CD8-positive, alpha-beta memory T cell (primary cell): ENCODE data around the gene CYSRT1. TPM values are rescaled to one million over a fixed set of nuclear protein-coding genes. Genes with fewer than 3 reads are reported as not detected.

ENCODE experiments used
- CTCF ChIA-PET: fragments of 350-600 bp; sonication (Branson Sonifier 250); formaldehyde crosslinking; loops from one replicate; lab custom pipeline; 2021; ENCODE audit warnings: antibody characterized with exemption; lab: Charles Lee
- POLR2A ChIA-PET: fragments of 350-600 bp; sonication (Branson Sonifier 250); formaldehyde crosslinking; loops from one replicate; lab custom pipeline; 2021; ENCODE audit warnings: antibody characterized with exemption; lab: Charles Lee
- DNase-seq, 5 donors: peaks; one replicate each; pipeline versions ENCODE4 v3.0.0 to v3.0.0-alpha.2; 2020 to 2022; ENCODE audit warnings: mixed read lengths in 1 of 5
- H3K27ac ChIP-seq: one replicate; pipeline ENCODE4 v1.7.0; 2013; ENCODE audit warnings: low read depth, mild to moderate bottlenecking, low read length, moderate library complexity
- H3K27me3 ChIP-seq: 2 replicates; pipeline ENCODE4 v1.7.0; 2013; ENCODE audit warnings: low read length, mild to moderate bottlenecking; ENCODE audit not compliant: insufficient read depth, poor library complexity, severe bottlenecking
- H3K36me3 ChIP-seq: 2 replicates; pipeline ENCODE4 v1.7.0; 2013; ENCODE audit warnings: mild to moderate bottlenecking, low read length, moderate library complexity; ENCODE audit not compliant: insufficient read depth
- H3K4me1 ChIP-seq: 2 replicates; pipeline ENCODE4 v1.7.0; 2013; ENCODE audit warnings: mild to moderate bottlenecking, low read length, moderate library complexity; ENCODE audit not compliant: insufficient read depth
- H3K4me3 ChIP-seq: 2 replicates; pipeline ENCODE4 v1.7.0; 2013; ENCODE audit warnings: mild to moderate bottlenecking, low read length
- H3K9me3 ChIP-seq: 2 replicates; pipeline ENCODE4 v1.7.0; 2013; ENCODE audit warnings: mild to moderate bottlenecking, low read length
- H3K27ac Mint-ChIP-seq, 8 donors: one replicate each; pipeline ENCODE4 v1.8.0; 2020 to 2021; ENCODE audit warnings: mixed read lengths in 8 of 8, mild to moderate bottlenecking in 6 of 8, inconsistent platforms in 3 of 8, moderate library complexity in 3 of 8
- H3K27me3 Mint-ChIP-seq, 2 donors: one replicate each; pipeline ENCODE4 v1.8.0; 2020 to 2021; ENCODE audit warnings: mixed read lengths in 2 of 2, mild to moderate bottlenecking in 1 of 2, moderate library complexity in 1 of 2
- H3K36me3 Mint-ChIP-seq, 3 donors: one replicate each; pipeline ENCODE4 v1.8.0; 2020 to 2021; ENCODE audit warnings: mixed read lengths in 3 of 3, inconsistent platforms in 1 of 3, mild to moderate bottlenecking in 1 of 3
- H3K4me1 Mint-ChIP-seq, 3 donors: one replicate each; pipeline ENCODE4 v1.8.0; 2020 to 2021; ENCODE audit warnings: mixed read lengths in 3 of 3, inconsistent platforms in 1 of 3, mild to moderate bottlenecking in 1 of 3
- H3K4me3 Mint-ChIP-seq, 7 donors: one replicate each; pipeline ENCODE4 v1.8.0; 2020 to 2021; ENCODE audit warnings: mixed read lengths in 7 of 7, mild to moderate bottlenecking in 6 of 7, moderate library complexity in 4 of 7, inconsistent platforms in 2 of 7
- H3K9me3 Mint-ChIP-seq, 5 donors: one replicate each; pipeline ENCODE4 v1.8.0; 2020 to 2022; ENCODE audit warnings: mixed read lengths in 5 of 5, mild to moderate bottlenecking in 3 of 5, moderate library complexity in 2 of 5, inconsistent platforms in 1 of 5
- polyA plus RNA-seq: library from polyadenylated mRNA; unstranded; fragments of 300-500 nt; fragmentation: Illumina TruSeq; gene quantifications from one replicate; pipeline ENCODE4 v1.2.3, GENCODE V29; 2021
- total RNA-seq, 2 experiments: library from RNA; stranded (reverse); gene quantifications; one replicate each; pipeline ENCODE4 v1.2.3, GENCODE V29; 2021

The CYSRT1 gene
- total RNA-seq (under 1 TPM; 0.58 to 0.66 TPM), polyA plus RNA-seq (0.32 TPM)

GRCh38 chr9:137224830-137225694 is at the start of gene CYSRT1:
TSS of gene CYSRT1 (plus strand) at chr9:137225174. CDS start at chr9:137225622, 448 bp downstream.
- POLR2A ChIA-PET = interaction anchor here (2.9 kb wide), 1 partner anchor 96 kb away, joined by 13 read pairs; no protein-coding TSS in a partner anchor
- DNase-seq = no peak
- Histone ChIP-seq H3K9me3 (no peaks in the 10 kb centered on the region), H3K4me1 (peaks cover 13% of the 10 kb centered on the region), H3K36me3 (no peaks in the 10 kb centered on the region), H3K4me3 (peak within 1 kb of the TSS; percentile 88), H3K27me3 (no peaks in the 10 kb centered on the region), H3K27ac (peak within 1 kb of the TSS; percentile 74)
- CTCF ChIA-PET = interaction anchor here (1.1 to 4.6 kb wide), 6 partner anchors 10 to 129 kb away, joined by 3 to 30 read pairs (median 11); partner anchors contain the start of genes ANAPC2 and SSNA1
- H3K36me3 Mint-ChIP-seq = no peaks in the 10 kb centered on the region
- H3K27me3 Mint-ChIP-seq = peaks cover 2 to 4% of the 10 kb centered on the region in 2 donors
- peak within 1 kb of the TSS; percentile 51 to 91 (median 81) for H3K27ac Mint-ChIP-seq
- H3K4me3 Mint-ChIP-seq = peak within 1 kb of the TSS; percentile 71 to 85 (median 76)
- peaks cover 4 to 15% (median 5%) of the 10 kb centered on the region in 3 donors for H3K4me1 Mint-ChIP-seq
- no peaks in the 10 kb centered on the region for H3K9me3 Mint-ChIP-seq

GRCh38 chr9:137175345-137175961 is 49.5 kb upstream of the CYSRT1 start:
- H3K4me3 ChIP-seq = no peak overlapping the region
- H3K9me3 ChIP-seq = no peaks in the 10 kb centered on the region
- no peaks in the 10 kb centered on the region for H3K4me1 ChIP-seq
- H3K27ac Mint-ChIP-seq = no peak overlapping the region
- peaks cover 0 to 11% (median 0%) of the 10 kb centered on the region in 3 donors for H3K4me1 Mint-ChIP-seq
- H3K27me3 ChIP-seq = peaks cover 3% of the 10 kb centered on the region
- peaks cover 0 to 28% (median 0%) of the 10 kb centered on the region in 3 donors for H3K36me3 Mint-ChIP-seq
- H3K36me3 ChIP-seq = no peaks in the 10 kb centered on the region
- no peak overlapping the region for H3K27ac ChIP-seq
- no peak overlapping the region for H3K4me3 Mint-ChIP-seq
- no peaks in the 10 kb centered on the region for H3K9me3 Mint-ChIP-seq
- no peak for DNase-seq
- H3K27me3 Mint-ChIP-seq = peaks cover 2 to 3% of the 10 kb centered on the region in 2 donors
- ChIA-PET CTCF (interaction anchor here (0.8 to 1.4 kb wide), 3 partner anchors 26 to 129 kb away, joined by 3 read pairs; no protein-coding TSS in a partner anchor), POLR2A (no interaction called here)

- H3K4me1 Mint-ChIP-seq = peaks cover 0 to 11% (median 0%) of the 10 kb centered on the region in 3 donors
- H3K4me3 ChIP-seq = no peak overlapping the region
- H3K27ac Mint-ChIP-seq = peak overlapping the region in 2 of 8 donors; percentile 62 to 79
- H3K27me3 Mint-ChIP-seq = peaks cover 0 to 3% of the 10 kb centered on the region in 2 donors
- no peak overlapping the region for H3K4me3 Mint-ChIP-seq
- ChIA-PET CTCF (interaction anchor here (0.7 to 1.4 kb wide), 7 partner anchors 12 to 757 kb away, joined by 3 to 5 read pairs (median 3); partner anchors contain the start of genes ANAPC2, RNF224 and SSNA1), POLR2A (interaction anchor here (1.1 kb wide), 2 partner anchors 47 to 49 kb away, joined by 3 to 5 read pairs; no protein-coding TSS in a partner anchor)
- H3K4me1 ChIP-seq = no peaks in the 10 kb centered on the region
- DNase-seq = no peak
- H3K27ac ChIP-seq = no peak overlapping the region
- H3K9me3 Mint-ChIP-seq = no peaks in the 10 kb centered on the region
- no peaks in the 10 kb centered on the region for H3K27me3 ChIP-seq
- H3K36me3 ChIP-seq = no peaks in the 10 kb centered on the region
- peaks cover 0 to 37% (median 0%) of the 10 kb centered on the region in 3 donors for H3K36me3 Mint-ChIP-seq
- H3K9me3 ChIP-seq = no peaks in the 10 kb centered on the region
These were observed 48.4 kb upstream of the CYSRT1 start for GRCh38 chr9:137176302-137177182.

DNA sequence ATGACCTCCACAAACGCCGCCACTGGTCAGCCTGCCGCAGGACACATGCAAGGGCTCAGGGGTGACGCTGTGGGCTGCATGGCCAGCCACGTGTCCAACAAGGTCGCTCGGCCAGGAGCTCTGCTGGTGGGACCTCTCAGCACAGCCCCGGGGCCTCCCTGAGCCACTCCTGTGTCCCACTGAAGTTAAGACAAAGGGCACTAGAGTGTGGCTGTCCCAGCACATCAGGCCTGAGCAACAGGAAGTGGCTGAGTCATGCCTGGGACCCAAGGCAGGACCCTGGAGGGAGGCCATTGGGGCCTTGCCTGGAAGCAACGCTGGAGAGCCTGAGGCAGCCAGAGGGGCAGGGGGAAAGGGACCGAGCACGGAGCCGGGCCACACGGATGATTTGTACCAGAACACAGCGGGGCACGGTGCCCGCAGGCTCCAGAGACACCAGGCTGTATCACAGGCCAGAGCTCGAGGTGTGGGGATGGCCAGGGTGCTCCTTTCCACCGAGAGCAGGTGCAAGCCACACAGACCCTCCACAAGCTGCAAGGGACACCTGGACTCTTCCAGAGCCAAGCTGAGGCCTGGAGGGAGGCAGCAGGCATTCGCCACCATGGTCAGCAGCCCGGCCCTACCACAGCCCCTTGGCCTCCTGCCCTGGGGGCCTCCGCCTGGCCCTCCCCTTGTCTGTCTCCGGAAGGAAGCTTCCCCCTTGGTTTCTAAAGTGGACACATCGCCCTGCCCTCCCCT is 46.6 kb upstream of the CYSRT1 start:
- DNase-seq = no peak
- ChIA-PET CTCF (interaction anchor here (0.9 to 1.5 kb wide), 2 partner anchors 11 to 49 kb away, joined by 3 read pairs; partner anchors contain the start of gene RNF224), POLR2A (no interaction called here)
- H3K27ac Mint-ChIP-seq = peak overlapping the region in 1 of 8 donors; percentile 82
- peaks cover 0 to 8% (median 2%) of the 10 kb centered on the region in 3 donors for H3K4me1 Mint-ChIP-seq
- Histone ChIP-seq H3K27me3 (no peaks in the 10 kb centered on the region), H3K27ac (no peak overlapping the region), H3K9me3 (no peaks in the 10 kb centered on the region), H3K4me3 (no peak overlapping the region), H3K36me3 (peaks cover 6% of the 10 kb centered on the region), H3K4me1 (no peaks in the 10 kb centered on the region)
- H3K9me3 Mint-ChIP-seq = no peaks in the 10 kb centered on the region
- peaks cover 0 to 54% (median 2%) of the 10 kb centered on the region in 3 donors for H3K36me3 Mint-ChIP-seq
- no peaks in the 10 kb centered on the region for H3K27me3 Mint-ChIP-seq
- no peak overlapping the region for H3K4me3 Mint-ChIP-seq

GRCh38 chr9:137178939-137179630 is 45.9 kb upstream of the CYSRT1 start:
- no peak overlapping the region for H3K4me3 ChIP-seq
- peaks cover 0 to 61% (median 2%) of the 10 kb centered on the region in 3 donors for H3K36me3 Mint-ChIP-seq
- ChIA-PET CTCF (interaction anchor here (0.9 to 1.5 kb wide), 2 partner anchors 10 to 48 kb away, joined by 3 read pairs; partner anchors contain the start of gene RNF224), POLR2A (no interaction called here)
- peak overlapping the region in 1 of 8 donors; percentile 39 for H3K27ac Mint-ChIP-seq
- peaks cover 8% of the 10 kb centered on the region for H3K36me3 ChIP-seq
- peaks cover 1 to 8% (median 3%) of the 10 kb centered on the region in 3 donors for H3K4me1 Mint-ChIP-seq
- no peak overlapping the region for H3K4me3 Mint-ChIP-seq
- no peaks in the 10 kb centered on the region for H3K9me3 ChIP-seq
- no peaks in the 10 kb centered on the region for H3K4me1 ChIP-seq
- H3K9me3 Mint-ChIP-seq = no peaks in the 10 kb centered on the region
- no peak overlapping the region for H3K27ac ChIP-seq
- DNase-seq = no peak
- H3K27me3 Mint-ChIP-seq = no peaks in the 10 kb centered on the region
- no peaks in the 10 kb centered on the region for H3K27me3 ChIP-seq

- no peak for DNase-seq
- no peak overlapping the region for H3K4me3 Mint-ChIP-seq
- Histone ChIP-seq H3K4me3 (no peak overlapping the region), H3K9me3 (no peaks in the 10 kb centered on the region), H3K36me3 (peaks cover 8% of the 10 kb centered on the region), H3K4me1 (no peaks in the 10 kb centered on the region), H3K27me3 (no peaks in the 10 kb centered on the region), H3K27ac (no peak overlapping the region)
- H3K27me3 Mint-ChIP-seq = no peaks in the 10 kb centered on the region
- CTCF ChIA-PET = interaction anchor here (0.9 to 1.5 kb wide), 2 partner anchors 9 to 47 kb away, joined by 3 read pairs; partner anchors contain the start of gene RNF224
- POLR2A ChIA-PET = interaction anchor here (1.2 kb wide), 1 partner anchor 9 kb away, joined by 4 read pairs; no protein-coding TSS in a partner anchor
- H3K9me3 Mint-ChIP-seq = no peaks in the 10 kb centered on the region
- peaks cover 0 to 67% (median 6%) of the 10 kb centered on the region in 3 donors for H3K36me3 Mint-ChIP-seq
- H3K4me1 Mint-ChIP-seq = peaks cover 4 to 13% (median 5%) of the 10 kb centered on the region in 3 donors
- no peak overlapping the region for H3K27ac Mint-ChIP-seq
These were observed 45.2 kb upstream of the CYSRT1 start for GRCh38 chr9:137179761-137180160.
